C4-2B (cell line): ENCODE data around the gene TF.

Experiments used
- ZFX ChIP-seq: fragments of 450-650 bp; IDR thresholded peaks from 2 replicates; pipeline ENCODE4 v1.6.1; 2017
- TF ChIP-seq, protein P1 (sequence below): fragments of 450-650 bp; conservative IDR thresholded peaks from 2 replicates; pipeline ENCODE4 v1.5.1; 2017; ENCODE audit warnings: mild to moderate bottlenecking

- TF ChIP-seq, protein P1, sequence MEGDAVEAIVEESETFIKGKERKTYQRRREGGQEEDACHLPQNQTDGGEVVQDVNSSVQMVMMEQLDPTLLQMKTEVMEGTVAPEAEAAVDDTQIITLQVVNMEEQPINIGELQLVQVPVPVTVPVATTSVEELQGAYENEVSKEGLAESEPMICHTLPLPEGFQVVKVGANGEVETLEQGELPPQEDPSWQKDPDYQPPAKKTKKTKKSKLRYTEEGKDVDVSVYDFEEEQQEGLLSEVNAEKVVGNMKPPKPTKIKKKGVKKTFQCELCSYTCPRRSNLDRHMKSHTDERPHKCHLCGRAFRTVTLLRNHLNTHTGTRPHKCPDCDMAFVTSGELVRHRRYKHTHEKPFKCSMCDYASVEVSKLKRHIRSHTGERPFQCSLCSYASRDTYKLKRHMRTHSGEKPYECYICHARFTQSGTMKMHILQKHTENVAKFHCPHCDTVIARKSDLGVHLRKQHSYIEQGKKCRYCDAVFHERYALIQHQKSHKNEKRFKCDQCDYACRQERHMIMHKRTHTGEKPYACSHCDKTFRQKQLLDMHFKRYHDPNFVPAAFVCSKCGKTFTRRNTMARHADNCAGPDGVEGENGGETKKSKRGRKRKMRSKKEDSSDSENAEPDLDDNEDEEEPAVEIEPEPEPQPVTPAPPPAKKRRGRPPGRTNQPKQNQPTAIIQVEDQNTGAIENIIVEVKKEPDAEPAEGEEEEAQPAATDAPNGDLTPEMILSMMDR: no peak
- no peak for TF ChIP-seq ZFX
Measured at GRCh38 chr3:133701435-133702358, 44.5 kb upstream of the TF start.
